ENCODE results near the gene POLR2B. TPM values are rescaled to one million over a fixed set of nuclear protein-coding genes. Genes with fewer than 3 reads are reported as not detected.

POLR2B gene
- total RNA-seq, 1 experiment from 2014 or later = 115 TPM

- BruUV-seq (replicated peaks) = no TSS peak
- no peak overlapping the region for H3K27ac Mint-ChIP-seq (ENCODE audit: unreplicated experiment)
- H3K27me3 Mint-ChIP-seq (ENCODE audit: insufficient read depth, unreplicated experiment) = no peaks in the 10 kb centered on the region
- Histone ChIP-seq H3K36me3 (ENCODE audit: control insufficient read depth, insufficient read depth, low read length) (no peaks in the 10 kb centered on the region), H3K9me3 (no peaks in the 10 kb centered on the region), H3K4me3 (ENCODE audit: low read depth, low read length) (no peak overlapping the region), H3K27me3 (replicated peaks; ENCODE audit: control insufficient read depth, insufficient read depth, low read length) (no peaks in the 10 kb centered on the region), H3K4me1 (peaks cover 20% of the 10 kb centered on the region)
- peaks cover 13% of the 10 kb centered on the region for H3K4me1 Mint-ChIP-seq (ENCODE audit: low read depth, unreplicated experiment)
- DNase-seq = no peak
- intact Hi-C loops (cut with micrococcal nuclease; ENCODE audit: unreplicated experiment) = no loop called here
- ChIA-PET POLR2A (no interaction called here), CTCF (interaction anchor here (1.0 kb wide), 1 partner anchor 14 kb away, joined by 3 read pairs; no protein-coding TSS in a partner anchor)
- H3K36me3 Mint-ChIP-seq (ENCODE audit: insufficient read depth, unreplicated experiment) = peaks cover 5% of the 10 kb centered on the region
- H3K9me3 Mint-ChIP-seq (ENCODE audit: unreplicated experiment) = no peaks in the 10 kb centered on the region
- H3K4me3 Mint-ChIP-seq (ENCODE audit: unreplicated experiment) = no peak overlapping the region
- TF ChIP-seq CTCF (IDR thresholded peaks at IDR 0.05; ENCODE audit: insufficient read depth in 1 of 2, low read depth in 1 of 2, low read length in 1 of 2, severe bottlenecking in 1 of 2, unreplicated experiment in 1 of 2) = no peak
Measured at GRCh38 chr4:57061395-57061794, 82.7 kb downstream of the POLR2B start.

- no peaks in the 10 kb centered on the region for H3K9me3 Mint-ChIP-seq (ENCODE audit: unreplicated experiment)
- intact Hi-C loops (cut with micrococcal nuclease; ENCODE audit: unreplicated experiment) = loop anchor here (2.0 kb wide), 1 partner anchor 15 kb away; no protein-coding TSS in a partner anchor
- no peak for TF ChIP-seq CTCF (IDR thresholded peaks at IDR 0.05; ENCODE audit: insufficient read depth in 1 of 2, low read depth in 1 of 2, low read length in 1 of 2, severe bottlenecking in 1 of 2, unreplicated experiment in 1 of 2)
- no peaks in the 10 kb centered on the region for H3K27me3 Mint-ChIP-seq (ENCODE audit: insufficient read depth, unreplicated experiment)
- ChIA-PET CTCF (no interaction called here), POLR2A (no interaction called here)
- Histone ChIP-seq H3K4me3 (ENCODE audit: low read depth, low read length) (no peak overlapping the region), H3K27me3 (replicated peaks; ENCODE audit: control insufficient read depth, insufficient read depth, low read length) (no peaks in the 10 kb centered on the region), H3K9me3 (no peaks in the 10 kb centered on the region), H3K36me3 (ENCODE audit: control insufficient read depth, insufficient read depth, low read length) (no peaks in the 10 kb centered on the region), H3K4me1 (peaks cover 20% of the 10 kb centered on the region)
- DNase-seq = no peak
- no peak overlapping the region for H3K4me3 Mint-ChIP-seq (ENCODE audit: unreplicated experiment)
- H3K27ac Mint-ChIP-seq (ENCODE audit: unreplicated experiment) = no peak overlapping the region
- peaks cover 5% of the 10 kb centered on the region for H3K36me3 Mint-ChIP-seq (ENCODE audit: insufficient read depth, unreplicated experiment)
- BruUV-seq (replicated peaks) = no TSS peak
- peaks cover 13% of the 10 kb centered on the region for H3K4me1 Mint-ChIP-seq (ENCODE audit: low read depth, unreplicated experiment)
Measured at GRCh38 chr4:57063518-57063917, 84.8 kb downstream of the POLR2B start.

- no TSS peak for BruUV-seq (replicated peaks)
- Mint-ChIP-seq H3K4me1 (ENCODE audit: low read depth, unreplicated experiment) (peaks cover 13% of the 10 kb centered on the region), H3K9me3 (ENCODE audit: unreplicated experiment) (no peaks in the 10 kb centered on the region), H3K4me3 (ENCODE audit: unreplicated experiment) (no peak overlapping the region), H3K27me3 (ENCODE audit: insufficient read depth, unreplicated experiment) (no peaks in the 10 kb centered on the region), H3K36me3 (ENCODE audit: insufficient read depth, unreplicated experiment) (peaks cover 5% of the 10 kb centered on the region), H3K27ac (ENCODE audit: unreplicated experiment) (no peak overlapping the region)
- H3K4me3 ChIP-seq (ENCODE audit: low read depth, low read length) = no peak overlapping the region
- no peak for TF ChIP-seq CTCF (IDR thresholded peaks at IDR 0.05; ENCODE audit: insufficient read depth in 1 of 2, low read depth in 1 of 2, low read length in 1 of 2, severe bottlenecking in 1 of 2, unreplicated experiment in 1 of 2)
- no peaks in the 10 kb centered on the region for H3K27me3 ChIP-seq (replicated peaks; ENCODE audit: control insufficient read depth, insufficient read depth, low read length)
- no peaks in the 10 kb centered on the region for H3K36me3 ChIP-seq (ENCODE audit: control insufficient read depth, insufficient read depth, low read length)
- CTCF ChIA-PET = no interaction called here
- no peak for DNase-seq
- intact Hi-C loops (cut with micrococcal nuclease; ENCODE audit: unreplicated experiment) = no loop called here
- POLR2A ChIA-PET = interaction anchor here (0.7 kb wide), 1 partner anchor 15 kb away, joined by 3 read pairs; no protein-coding TSS in a partner anchor
- H3K4me1 ChIP-seq = peaks cover 20% of the 10 kb centered on the region
- no peaks in the 10 kb centered on the region for H3K9me3 ChIP-seq
Measured at GRCh38 chr4:57064120-57064519, 85.4 kb downstream of the POLR2B start.

Data from Caco-2 (cell line).